GM23338 (cell line): ENCODE data around the gene MUC5B.

Experiments used
- CREB1 ChIP-seq: fragments of 250-450 bp; sonication (Bioruptor Pico); IDR thresholded peaks from 2 replicates; pipeline ENCODE4 v1.5.0; 2020; ENCODE audit warnings: low read depth, mild to moderate bottlenecking, moderate library complexity
- CTCF ChIP-seq, 2 experiments: fragments of 200-600 bp in 1 of 2; sonication (generic) in 1 of 2; conservative IDR thresholded peaks; 2 replicates each; pipeline versions ENCODE4 v1.5.1 to v1.6.1; 2016 to 2017; ENCODE audit warnings: antibody characterized with exemption in 2 of 2, low read depth in 2 of 2, mild to moderate bottlenecking in 2 of 2, moderate library complexity in 1 of 2
- ETS1 ChIP-seq: IDR thresholded peaks from 2 replicates; pipeline ENCODE4 v1.6.1; 2016; ENCODE audit warnings: antibody characterized with exemption
- EZH2 ChIP-seq: fragments of 200-600 bp; sonication (generic); IDR thresholded peaks from one replicate; pipeline ENCODE4 v1.8.0; 2017; ENCODE audit warnings: antibody characterized with exemption, mild to moderate bottlenecking, low read depth; ENCODE audit not compliant: unreplicated experiment
- EZH2phosphoT487 ChIP-seq: fragments of 200-600 bp; sonication (generic); IDR thresholded peaks from one replicate; pipeline ENCODE4 v1.8.1; 2018; ENCODE audit warnings: antibody characterized with exemption; ENCODE audit not compliant: unreplicated experiment
- JUNB ChIP-seq: IDR thresholded peaks from one replicate; pipeline ENCODE4 v1.6.1; 2016; ENCODE audit warnings: antibody characterized with exemption; ENCODE audit not compliant: unreplicated experiment
- POLR2AphosphoS5 ChIP-seq: IDR thresholded peaks from 2 replicates; pipeline ENCODE4 v1.6.1; 2016; ENCODE audit warnings: antibody characterized with exemption, low read depth
- REST ChIP-seq: IDR thresholded peaks from one replicate; pipeline ENCODE4 v1.6.1; 2018; ENCODE audit warnings: antibody characterized with exemption; ENCODE audit not compliant: unreplicated experiment
- STAT1 ChIP-seq: IDR thresholded peaks from one replicate; pipeline ENCODE4 v1.6.1; 2016; ENCODE audit warnings: antibody characterized with exemption; ENCODE audit not compliant: unreplicated experiment
- ZNF114 ChIP-seq: fragments of 250-450 bp; sonication (Bioruptor Pico); IDR thresholded peaks from 2 replicates; pipeline ENCODE4 v1.5.0; 2020; ENCODE audit warnings: mild to moderate bottlenecking, moderate library complexity
- ZNF331 ChIP-seq: fragments of 250-450 bp; sonication (Bioruptor Pico); IDR thresholded peaks from 2 replicates; pipeline ENCODE4 v1.5.0; 2020; ENCODE audit warnings: low read depth, mild to moderate bottlenecking, moderate library complexity
- ZNF462 ChIP-seq: fragments of 250-450 bp; sonication (Bioruptor Pico); IDR thresholded peaks from 2 replicates; pipeline ENCODE4 v1.5.0; 2020; ENCODE audit warnings: mild to moderate bottlenecking, moderate library complexity

GRCh38 chr11:1201395-1202153 lies 21.3 kb upstream of the MUC5B start:
- TF ChIP-seq EZH2, result no peak
- TF ChIP-seq REST, result no peak
- no peak for TF ChIP-seq CTCF (conservative IDR thresholded peaks at IDR 0.05; ENCODE audit: low read depth in 2 of 2)
- no peak for TF ChIP-seq JUNB
- no peak for TF ChIP-seq ETS1
- TF ChIP-seq EZH2phosphoT487, result no peak
- no peak for TF ChIP-seq POLR2AphosphoS5
- TF ChIP-seq CREB1 (CRISPR knock-in tag), result no peak
- no peak for TF ChIP-seq ZNF331 (CRISPR knock-in tag)
- no peak for TF ChIP-seq ZNF114 (CRISPR knock-in tag)
- no peak for TF ChIP-seq STAT1
- no peak for TF ChIP-seq ZNF462 (CRISPR knock-in tag)
